WI38 (cell line): Measurements from ENCODE around the gene XIRP2.

Source experiments
- H3K4me3 ChIP-seq: 2 replicates; pipeline ENCODE4 v1.5.1; 2011; ENCODE audit warnings: low read depth, mild to moderate bottlenecking, control low read depth, low read length
- CTCF ChIP-seq: IDR thresholded peaks from 2 replicates; pipeline ENCODE4 v1.5.1; 2012; ENCODE audit warnings: low read depth, mild to moderate bottlenecking, control low read depth, low read length

The XIRP2 gene

DNA sequence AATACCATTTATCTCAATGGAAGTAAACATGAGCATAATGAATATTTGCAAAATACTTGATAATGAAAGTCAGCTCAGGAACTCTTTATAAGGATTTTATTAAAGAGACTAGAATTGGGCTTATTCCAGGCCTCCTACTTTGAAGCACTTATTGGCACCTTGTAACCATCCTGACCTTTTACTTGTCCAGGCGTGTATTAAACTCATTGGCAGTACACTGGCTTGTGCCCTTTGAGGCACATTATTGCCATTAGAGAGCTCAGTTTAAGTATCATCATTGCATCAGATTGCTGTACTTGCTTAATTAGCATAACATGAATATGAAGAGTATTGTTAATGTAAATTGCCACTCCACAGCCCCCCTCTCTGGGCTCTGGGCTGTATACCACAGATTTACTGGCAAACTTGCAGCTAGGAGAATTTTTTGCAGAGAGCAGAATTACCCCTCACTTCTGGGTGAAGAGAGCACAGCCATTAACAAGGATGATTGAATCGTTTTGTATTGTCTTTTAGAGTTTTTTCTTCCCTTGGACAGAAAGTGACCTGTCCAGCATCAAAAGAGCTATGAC, 72.5 kb downstream of the XIRP2 start:
- TF ChIP-seq CTCF, result no peak
- H3K4me3 ChIP-seq, result no peak overlapping the region

- TF ChIP-seq CTCF, result no peak
- H3K4me3 ChIP-seq, result no peak overlapping the region
Observed at GRCh38 chr2:166961933-166962332, 73.7 kb downstream of the XIRP2 start.

DNA sequence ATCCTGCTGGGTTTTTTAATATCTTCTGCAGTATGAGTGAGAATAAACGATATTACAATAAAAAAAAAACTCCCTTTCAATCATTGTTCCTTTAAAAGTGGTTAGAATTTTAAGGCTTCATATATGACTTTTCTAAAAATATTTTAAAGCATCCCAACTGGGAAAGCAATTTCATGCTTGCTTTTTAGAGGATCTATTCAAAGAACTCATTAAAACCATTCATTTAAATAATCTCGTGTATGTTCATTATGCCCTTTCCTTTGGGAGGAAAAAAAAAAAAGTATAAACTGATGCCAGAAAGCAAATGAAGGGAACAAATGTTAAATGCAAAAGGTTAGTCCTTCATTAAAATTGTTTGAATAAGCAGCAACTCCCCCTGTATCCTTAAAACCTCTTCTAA, 81.2 kb downstream of the XIRP2 start:
- H3K4me3 ChIP-seq, result no peak overlapping the region
- no peak for TF ChIP-seq CTCF

GRCh38 chr2:166972002-166972401, 83.7 kb downstream of the XIRP2 start:
- no peak overlapping the region for H3K4me3 ChIP-seq
- no peak for TF ChIP-seq CTCF

- no peak for TF ChIP-seq CTCF
- H3K4me3 ChIP-seq, result no peak overlapping the region
Observed at GRCh38 chr2:166972418-166972817, 84.1 kb downstream of the XIRP2 start.

DNA sequence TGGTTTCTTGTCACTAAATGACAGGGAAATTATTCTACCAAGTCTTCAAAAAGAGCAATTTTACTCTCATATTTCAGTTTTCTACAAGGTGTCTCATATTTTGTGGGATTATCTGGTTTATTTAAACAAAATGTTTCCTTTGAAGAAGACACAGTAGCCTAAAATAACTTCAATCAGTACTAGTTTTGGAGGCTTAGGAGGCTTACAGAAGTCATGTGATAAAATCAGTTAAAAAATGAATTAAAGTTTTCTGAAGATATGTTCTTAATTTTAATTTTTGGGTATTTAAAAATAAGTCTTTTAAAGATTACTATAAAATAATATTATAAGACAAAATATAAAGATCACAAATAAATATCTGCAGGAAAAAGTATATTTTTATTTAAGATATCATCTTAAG, 95.9 kb downstream of the XIRP2 start:
- no peak overlapping the region for H3K4me3 ChIP-seq
- TF ChIP-seq CTCF, result no peak

DNA sequence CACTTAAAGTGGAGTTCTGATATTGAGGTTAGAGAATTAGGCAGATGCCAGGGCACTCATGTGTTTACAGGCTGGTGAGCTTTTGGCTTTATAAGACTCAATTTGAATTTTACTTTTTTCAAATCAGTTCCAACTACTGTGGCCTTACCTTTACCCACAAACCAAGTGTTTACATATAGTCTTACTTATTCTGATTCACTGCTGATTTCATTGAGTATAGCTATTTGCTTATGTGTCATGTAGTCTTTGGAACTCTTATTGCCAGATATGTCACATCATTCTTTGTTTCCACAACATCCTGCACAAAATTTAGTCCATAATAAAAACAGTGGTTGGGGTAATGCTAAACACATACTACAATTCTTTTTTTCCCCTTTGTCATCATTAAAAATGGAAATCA, 96.5 kb downstream of the XIRP2 start:
- no peak for TF ChIP-seq CTCF
- no peak overlapping the region for H3K4me3 ChIP-seq
